ENCODE results near the gene ANKDD1B. TPM values are rescaled to one million over a fixed set of nuclear protein-coding genes. Genes with fewer than 3 reads are reported as not detected.

Gene ANKDD1B
- total and polyA plus RNA-seq, 4 donors, result 1.7 to 3.4 (median 3.1) TPM

DNA sequence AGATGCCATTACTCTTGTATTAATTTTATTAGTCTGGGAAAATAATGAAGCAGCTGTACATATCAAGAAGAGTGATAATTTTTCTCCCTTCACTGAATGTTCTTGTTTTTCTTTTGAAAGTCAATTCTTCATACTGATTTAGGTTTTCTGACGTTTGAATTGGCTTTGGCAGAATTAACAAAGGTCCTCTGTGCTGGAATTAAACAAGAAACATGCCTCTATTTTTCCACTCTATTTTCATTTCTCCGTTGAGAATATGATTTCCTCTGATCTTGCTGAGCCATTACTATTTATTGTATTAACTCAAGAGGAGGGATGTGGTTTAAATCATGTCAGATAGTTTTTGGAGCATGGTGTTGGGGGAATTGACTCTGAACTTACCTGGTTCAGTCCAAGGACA lies 42.3 kb downstream of the ANKDD1B start:
- Histone ChIP-seq H3K27ac (ENCODE audit: low read depth, low read length) (peak overlapping the region; percentile 67), H3K4me1 (ENCODE audit: control insufficient read depth, insufficient read depth, low read length) (peaks cover 17% of the 10 kb centered on the region), H3K9me3 (ENCODE audit: control insufficient read depth, insufficient read depth, low read length) (no peaks in the 10 kb centered on the region), H3K36me3 (ENCODE audit: control insufficient read depth, insufficient read depth, low read length) (no peaks in the 10 kb centered on the region), H3K27me3 (ENCODE audit: control insufficient read depth, insufficient read depth, low read length) (no peaks in the 10 kb centered on the region), H3K4me3 (ENCODE audit: low read depth, low read length) (no peak overlapping the region)
- no CpG with 5 or more reads among the region's 2 CpGs for WGBS (ENCODE audit: insufficient coverage)
- no peak for DNase-seq (ENCODE audit: low read depth in 4 of 6, low spot score in 6 of 6)

DNA sequence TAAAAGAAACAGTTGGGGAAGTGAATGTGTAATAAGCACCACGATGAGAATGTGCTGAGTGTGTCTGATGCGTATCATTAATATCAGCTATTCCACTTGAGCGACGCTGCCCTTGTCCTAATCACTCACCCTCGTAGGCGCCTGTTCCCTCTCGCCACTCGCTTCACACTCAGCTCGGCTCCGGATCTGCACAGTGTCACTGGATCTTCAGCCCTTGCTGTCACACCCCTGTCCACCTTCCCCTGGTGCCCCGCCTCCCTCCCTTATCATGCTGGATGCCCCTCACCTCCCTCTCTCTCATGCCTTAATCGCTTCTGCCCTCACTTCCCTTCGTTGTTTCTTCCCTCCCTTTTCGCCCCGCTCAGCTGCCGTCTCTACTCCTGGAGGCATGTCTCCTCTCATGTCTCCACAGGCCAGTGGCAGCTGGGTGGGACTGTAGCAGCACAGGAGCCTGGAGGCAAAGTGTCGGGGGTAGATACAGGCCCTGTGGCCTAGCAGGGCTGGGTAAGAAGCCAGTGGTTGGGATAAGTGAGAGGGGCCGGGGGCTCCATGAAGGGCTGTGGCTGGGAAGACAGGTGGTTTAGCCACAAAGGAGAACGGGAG lies 43.5 kb downstream of the ANKDD1B start:
- DNase-seq (ENCODE audit: low read depth in 4 of 6, low spot score in 6 of 6), result no peak
- Histone ChIP-seq H3K36me3 (ENCODE audit: control insufficient read depth, insufficient read depth, low read length) (no peaks in the 10 kb centered on the region), H3K27me3 (ENCODE audit: control insufficient read depth, insufficient read depth, low read length) (no peaks in the 10 kb centered on the region), H3K27ac (ENCODE audit: low read depth, low read length) (no peak overlapping the region), H3K4me3 (ENCODE audit: low read depth, low read length) (no peak overlapping the region), H3K4me1 (ENCODE audit: control insufficient read depth, insufficient read depth, low read length) (peaks cover 17% of the 10 kb centered on the region), H3K9me3 (ENCODE audit: control insufficient read depth, insufficient read depth, low read length) (no peaks in the 10 kb centered on the region)
- 90% methylated on average over 19 of the region's 19 CpGs for WGBS (ENCODE audit: insufficient coverage)

- peak in 4 of 6 donors; percentile 26 to 84 (median 48) for DNase-seq (ENCODE audit: low read depth in 4 of 6, low spot score in 6 of 6)
- Histone ChIP-seq H3K27ac (ENCODE audit: low read depth, low read length) (peak overlapping the region; percentile 83), H3K9me3 (ENCODE audit: control insufficient read depth, insufficient read depth, low read length) (no peaks in the 10 kb centered on the region), H3K4me3 (ENCODE audit: low read depth, low read length) (peak overlapping the region; percentile 45), H3K4me1 (ENCODE audit: control insufficient read depth, insufficient read depth, low read length) (peaks cover 11% of the 10 kb centered on the region), H3K27me3 (ENCODE audit: control insufficient read depth, insufficient read depth, low read length) (no peaks in the 10 kb centered on the region), H3K36me3 (ENCODE audit: control insufficient read depth, insufficient read depth, low read length) (no peaks in the 10 kb centered on the region)
- 12% methylated on average over 8 of the region's 9 CpGs for WGBS (ENCODE audit: insufficient coverage)
Observed at GRCh38 chr5:75656311-75657003, 45.2 kb downstream of the ANKDD1B start.

DNA sequence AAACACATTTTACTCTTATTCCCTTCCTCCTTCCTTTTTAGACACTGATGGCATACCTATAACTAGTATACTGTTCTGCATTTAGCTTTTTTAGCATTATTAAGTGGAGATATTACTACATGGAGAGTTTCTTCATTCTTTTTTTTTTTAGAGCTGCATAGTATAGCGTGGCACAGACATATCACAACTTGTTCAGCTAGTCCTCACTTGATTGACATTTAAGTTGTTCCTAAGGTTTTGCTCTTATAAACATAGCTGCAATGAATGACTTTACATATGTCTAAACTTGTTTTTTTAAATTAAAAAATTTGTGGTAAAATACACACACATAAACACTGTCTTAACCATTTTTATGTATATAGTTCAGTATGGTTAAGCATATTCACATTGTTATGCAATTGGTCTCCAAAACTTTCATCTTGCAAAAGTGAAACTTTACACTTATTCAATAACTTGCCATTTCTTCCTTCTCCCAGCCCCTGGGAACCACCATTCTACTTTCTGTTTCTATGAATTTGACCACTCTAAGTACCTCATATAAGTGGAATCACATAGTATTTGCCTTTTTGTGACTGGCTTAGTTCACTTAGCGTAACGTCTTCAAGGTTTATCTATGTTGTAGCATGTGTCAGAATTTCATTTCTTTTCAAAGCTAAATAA lies 48.7 kb downstream of the ANKDD1B start:
- no peak overlapping the region for H3K4me3 ChIP-seq (ENCODE audit: low read depth, low read length)
- no peak overlapping the region for H3K27ac ChIP-seq (ENCODE audit: low read depth, low read length)
- H3K36me3 ChIP-seq (ENCODE audit: control insufficient read depth, insufficient read depth, low read length), result no peaks in the 10 kb centered on the region
- H3K27me3 ChIP-seq (ENCODE audit: control insufficient read depth, insufficient read depth, low read length), result no peaks in the 10 kb centered on the region
- peaks cover 17% of the 10 kb centered on the region for H3K4me1 ChIP-seq (ENCODE audit: control insufficient read depth, insufficient read depth, low read length)
- no CpG with 5 or more reads among the region's 3 CpGs for WGBS (ENCODE audit: insufficient coverage)
- no peaks in the 10 kb centered on the region for H3K9me3 ChIP-seq (ENCODE audit: control insufficient read depth, insufficient read depth, low read length)
- no peak for DNase-seq (ENCODE audit: low read depth in 4 of 6, low spot score in 6 of 6)

DNA sequence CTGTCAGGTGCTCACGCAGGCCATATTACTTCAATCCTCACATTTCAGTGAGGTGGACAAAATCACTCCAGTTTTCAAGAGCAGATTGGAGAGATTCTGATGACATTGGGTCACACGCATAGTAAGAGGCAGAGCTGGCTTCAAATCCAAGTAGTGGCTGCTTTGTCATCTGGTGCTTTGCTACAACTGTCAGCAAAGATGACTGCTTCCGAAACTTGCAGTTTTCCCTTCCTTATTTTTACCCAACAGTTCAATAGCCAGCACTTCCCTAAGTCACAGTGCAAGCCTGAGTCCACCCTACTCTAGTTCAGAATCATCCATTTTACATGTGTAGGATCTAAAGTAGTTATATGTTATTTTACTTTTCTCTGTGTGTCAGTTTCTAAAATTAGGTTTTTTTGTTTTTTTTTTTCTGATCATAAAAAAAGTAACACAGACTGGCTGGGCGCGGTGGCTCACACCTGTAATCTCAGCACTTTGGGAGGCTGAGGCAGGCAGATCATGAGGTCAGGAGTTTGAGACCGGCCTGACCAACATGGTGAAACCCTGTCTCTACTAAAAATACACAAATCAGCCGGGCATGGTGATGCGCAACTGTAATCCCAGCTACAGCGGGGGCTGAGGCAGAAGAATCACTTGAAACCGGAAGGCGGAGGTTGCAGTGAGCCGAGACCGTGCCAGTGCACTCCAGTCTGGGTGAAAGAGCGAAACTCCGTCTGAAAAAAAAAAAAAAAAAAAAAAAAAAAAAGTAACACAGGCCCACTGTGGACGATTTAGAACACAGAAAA lies 49.6 kb downstream of the ANKDD1B start:
- Histone ChIP-seq H3K4me1 (ENCODE audit: control insufficient read depth, insufficient read depth, low read length) (peaks cover 14% of the 10 kb centered on the region), H3K4me3 (ENCODE audit: low read depth, low read length) (no peak overlapping the region), H3K9me3 (ENCODE audit: control insufficient read depth, insufficient read depth, low read length) (no peaks in the 10 kb centered on the region), H3K36me3 (ENCODE audit: control insufficient read depth, insufficient read depth, low read length) (no peaks in the 10 kb centered on the region), H3K27ac (ENCODE audit: low read depth, low read length) (no peak overlapping the region), H3K27me3 (ENCODE audit: control insufficient read depth, insufficient read depth, low read length) (no peaks in the 10 kb centered on the region)
- DNase-seq (ENCODE audit: low read depth in 4 of 6, low spot score in 6 of 6), result no peak
- 77% methylated on average over 9 of the region's 16 CpGs for WGBS (ENCODE audit: insufficient coverage)

DNA sequence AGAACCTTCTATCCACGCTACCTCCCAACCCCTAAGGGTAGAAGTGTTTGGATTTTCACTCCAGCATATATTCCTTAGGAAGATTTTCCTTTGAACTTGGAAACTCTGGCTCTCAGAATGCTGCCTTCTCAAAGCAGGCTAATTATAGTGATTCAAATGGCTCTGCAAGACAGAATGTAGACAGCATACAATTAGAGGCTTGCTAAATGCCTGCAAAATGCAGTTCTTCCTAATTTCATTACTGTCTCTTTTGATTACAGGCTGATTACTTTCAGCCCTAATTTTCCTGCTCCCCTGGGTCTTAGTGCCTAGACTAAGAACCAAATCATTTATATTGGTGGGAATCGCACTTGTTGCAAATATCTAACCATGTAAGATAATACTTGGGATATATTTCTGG lies 50.8 kb downstream of the ANKDD1B start:
- no CpG with 5 or more reads among the region's 2 CpGs for WGBS (ENCODE audit: insufficient coverage)
- DNase-seq (ENCODE audit: low read depth in 4 of 6, low spot score in 6 of 6), result peak in 2 of 6 donors; percentile 42 to 80
- no peaks in the 10 kb centered on the region for H3K27me3 ChIP-seq (ENCODE audit: control insufficient read depth, insufficient read depth, low read length)
- no peak overlapping the region for H3K27ac ChIP-seq (ENCODE audit: low read depth, low read length)
- peaks cover 9% of the 10 kb centered on the region for H3K4me1 ChIP-seq (ENCODE audit: control insufficient read depth, insufficient read depth, low read length)
- no peaks in the 10 kb centered on the region for H3K9me3 ChIP-seq (ENCODE audit: control insufficient read depth, insufficient read depth, low read length)
- no peaks in the 10 kb centered on the region for H3K36me3 ChIP-seq (ENCODE audit: control insufficient read depth, insufficient read depth, low read length)
- no peak overlapping the region for H3K4me3 ChIP-seq (ENCODE audit: low read depth, low read length)

DNA sequence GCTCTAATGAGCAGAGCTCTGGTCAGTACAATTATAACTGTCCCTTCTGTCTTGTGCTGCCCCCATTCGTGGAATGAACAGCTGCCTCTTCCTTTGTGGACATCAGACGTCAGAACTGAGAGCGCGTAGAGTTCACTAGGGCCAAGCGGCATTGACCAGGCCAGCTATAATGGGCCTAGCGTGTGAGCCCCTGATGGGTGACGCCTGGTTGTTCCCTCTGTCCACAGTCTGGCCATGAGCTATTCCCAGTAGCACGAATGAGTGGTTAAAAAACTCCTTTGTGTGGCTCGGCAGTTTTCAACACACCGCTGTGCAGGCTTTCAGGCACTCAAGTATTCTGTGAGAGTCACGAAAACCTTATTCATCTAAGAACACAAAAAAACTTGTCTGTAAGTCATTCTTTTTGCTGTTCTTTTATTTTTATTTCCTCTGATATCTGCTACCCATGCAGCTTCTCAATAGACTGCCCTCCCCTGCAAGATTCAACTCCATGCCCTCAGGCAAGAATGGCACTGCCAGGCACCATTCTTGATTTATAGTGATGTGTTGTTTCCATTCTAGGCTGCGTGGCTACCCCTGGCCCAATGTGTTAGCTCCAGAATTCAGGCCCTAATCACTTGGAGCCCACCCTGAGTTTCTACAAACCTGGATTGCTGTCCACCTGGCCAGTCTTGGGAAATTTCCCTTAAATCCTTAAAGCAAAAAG lies 52.5 kb downstream of the ANKDD1B start:
- peak in 2 of 6 donors; percentile 50 to 55 for DNase-seq (ENCODE audit: low read depth in 4 of 6, low spot score in 6 of 6)
- H3K4me1 ChIP-seq (ENCODE audit: control insufficient read depth, insufficient read depth, low read length), result peaks cover 9% of the 10 kb centered on the region
- H3K36me3 ChIP-seq (ENCODE audit: control insufficient read depth, insufficient read depth, low read length), result no peaks in the 10 kb centered on the region
- no peak overlapping the region for H3K27ac ChIP-seq (ENCODE audit: low read depth, low read length)
- H3K27me3 ChIP-seq (ENCODE audit: control insufficient read depth, insufficient read depth, low read length), result no peaks in the 10 kb centered on the region
- 36% methylated on average over 8 of the region's 12 CpGs for WGBS (ENCODE audit: insufficient coverage)
- no peaks in the 10 kb centered on the region for H3K9me3 ChIP-seq (ENCODE audit: control insufficient read depth, insufficient read depth, low read length)
- H3K4me3 ChIP-seq (ENCODE audit: low read depth, low read length), result no peak overlapping the region

DNA sequence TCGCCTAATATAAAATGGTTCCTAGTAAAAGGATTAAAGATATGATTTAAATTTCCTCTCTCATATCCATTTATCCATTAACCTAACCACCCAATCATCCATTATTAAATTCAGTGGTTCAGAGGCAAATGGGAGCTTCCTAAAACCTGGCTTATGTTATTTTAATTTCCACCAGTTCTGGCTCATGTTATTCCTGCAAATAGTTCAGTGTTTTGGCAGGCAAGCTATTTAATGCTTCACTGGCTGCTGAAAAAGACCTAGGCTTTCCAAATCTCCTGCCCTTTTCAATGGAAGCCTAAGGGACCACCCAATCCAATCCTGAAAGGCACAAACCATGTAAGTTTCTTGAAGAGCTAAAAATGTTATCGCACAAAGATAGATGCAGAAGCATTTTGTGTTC lies 53.7 kb downstream of the ANKDD1B start:
- Histone ChIP-seq H3K27ac (ENCODE audit: low read depth, low read length) (no peak overlapping the region), H3K36me3 (ENCODE audit: control insufficient read depth, insufficient read depth, low read length) (no peaks in the 10 kb centered on the region), H3K4me1 (ENCODE audit: control insufficient read depth, insufficient read depth, low read length) (peaks cover 9% of the 10 kb centered on the region), H3K9me3 (ENCODE audit: control insufficient read depth, insufficient read depth, low read length) (no peaks in the 10 kb centered on the region), H3K27me3 (ENCODE audit: control insufficient read depth, insufficient read depth, low read length) (no peaks in the 10 kb centered on the region), H3K4me3 (ENCODE audit: low read depth, low read length) (no peak overlapping the region)
- peak in 2 of 6 donors; percentile 30 to 42 for DNase-seq (ENCODE audit: low read depth in 4 of 6, low spot score in 6 of 6)
- no CpG with 5 or more reads among the region's 2 CpGs for WGBS (ENCODE audit: insufficient coverage)

GRCh38 chr5:75666801-75667200 lies 55.5 kb downstream of the ANKDD1B start:
- Histone ChIP-seq H3K27ac (ENCODE audit: low read depth, low read length) (no peak overlapping the region), H3K27me3 (ENCODE audit: control insufficient read depth, insufficient read depth, low read length) (no peaks in the 10 kb centered on the region), H3K4me1 (ENCODE audit: control insufficient read depth, insufficient read depth, low read length) (peaks cover 9% of the 10 kb centered on the region), H3K36me3 (ENCODE audit: control insufficient read depth, insufficient read depth, low read length) (no peaks in the 10 kb centered on the region), H3K9me3 (ENCODE audit: control insufficient read depth, insufficient read depth, low read length) (no peaks in the 10 kb centered on the region), H3K4me3 (ENCODE audit: low read depth, low read length) (no peak overlapping the region)
- 86% methylated on average over 6 of the region's 6 CpGs for WGBS (ENCODE audit: insufficient coverage)
- no peak for DNase-seq (ENCODE audit: low read depth in 4 of 6, low spot score in 6 of 6)
